Suprapubic skin (tissue), 4 donors: Measurements from ENCODE around the gene ARSK. TPM values are rescaled to one million over a fixed set of nuclear protein-coding genes. Genes with fewer than 3 reads are reported as not detected.

Experiments
- DNase-seq, 2 donors: peaks; one replicate each; pipeline ENCODE4 v3.0.0-alpha.2; 2019; ENCODE audit warnings: low spot score in 2 of 2
- H3K27ac ChIP-seq: fragments of 200-600 bp; sonication (generic); one replicate; pipeline ENCODE4 v1.5.1; 2019
- H3K27me3 ChIP-seq: fragments of 200-600 bp; sonication (generic); one replicate; pipeline ENCODE4 v1.5.1; 2019
- H3K36me3 ChIP-seq: fragments of 200-600 bp; sonication (generic); one replicate; pipeline ENCODE4 v1.5.1; 2019
- H3K4me1 ChIP-seq: fragments of 200-600 bp; sonication (generic); one replicate; pipeline ENCODE4 v1.5.1; 2019
- H3K4me3 ChIP-seq: fragments of 200-600 bp; sonication (generic); one replicate; pipeline ENCODE4 v1.5.1; 2019; ENCODE audit warnings: mild to moderate bottlenecking
- H3K9me3 ChIP-seq: fragments of 200-600 bp; sonication (generic); one replicate; pipeline ENCODE4 v1.5.1; 2019
- CTCF ChIP-seq, 2 donors: fragments of 200-600 bp in 1 of 2; fragments of 450-650 bp in 1 of 2; sonication (generic) in 1 of 2; IDR thresholded peaks; one replicate each; pipeline ENCODE4 v1.5.1; 2016 to 2019; ENCODE audit warnings: antibody characterized with exemption in 2 of 2, mild to moderate bottlenecking in 1 of 2, moderate library complexity in 1 of 2
- EP300 ChIP-seq: sonication (generic); formaldehyde crosslinking; IDR thresholded peaks from one replicate; pipeline ENCODE4 v1.6.1; 2017; ENCODE audit warnings: antibody characterized with exemption
- POLR2A ChIP-seq, 2 donors: fragments of 450-650 bp; IDR thresholded peaks; one replicate each; pipeline ENCODE4 v1.6.1; 2017; ENCODE audit warnings: antibody characterized with exemption in 2 of 2, mild to moderate bottlenecking in 2 of 2, moderate library complexity in 2 of 2
- POLR2AphosphoS5 ChIP-seq, 3 donors: sonication (generic); formaldehyde crosslinking; IDR thresholded peaks; one replicate each; pipeline ENCODE4 v1.6.1; 2017; ENCODE audit warnings: antibody characterized with exemption in 3 of 3
- WGBS: methylation state at CpG from one replicate; pipeline ENCODE4 v1.1.5; 2018; 5-methylcytosine and 5-hydroxymethylcytosine counted together
- total RNA-seq, 4 donors: library from RNA; depleted of rRNA; stranded (reverse); fragments of >200 nt; gene quantifications; one replicate each; pipeline ENCODE4 v1.1.0, GENCODE V29; 2016

ARSK gene
- total RNA-seq: 10 to 100 TPM in 1 of 4 donors, 1 to 10 TPM in 3; 5.4 to 10.6 (median 8.1) TPM

GRCh38 chr5:95554647-95555548 lies at the start of gene ARSK, which contains the start of gene SKIC3:
Gene ARSK (plus strand): TSS chr5:95555101. CDS start chr5:95555279, 178 bp downstream.
Gene SKIC3 (minus strand): TSS chr5:95554977. CDS start chr5:95547150, 7,827 bp downstream.
- H3K27me3 ChIP-seq: no peaks in the 10 kb centered on the region
- TF ChIP-seq CTCF (IDR thresholded peaks at IDR 0.05): peak; percentile 19 to 54
- TF ChIP-seq POLR2A (IDR thresholded peaks at IDR 0.05): peak in 1 of 2 donors; percentile 50
- TF ChIP-seq POLR2AphosphoS5 (IDR thresholded peaks at IDR 0.05): peak in 2 of 3 donors; percentile 55 to 57
- TF ChIP-seq EP300: no peak
- DNase-seq: peak; percentile 95 to 97
- H3K27ac ChIP-seq: peak within 1 kb of the TSS; percentile 83
- peaks cover 25% of the 10 kb centered on the region for H3K4me1 ChIP-seq
- H3K9me3 ChIP-seq: no peaks in the 10 kb centered on the region
- WGBS: under 1% methylated on average over 59 of the region's 63 CpGs
- no peaks in the 10 kb centered on the region for H3K36me3 ChIP-seq
- peak within 1 kb of the TSS; percentile 67 for H3K4me3 ChIP-seq

DNA sequence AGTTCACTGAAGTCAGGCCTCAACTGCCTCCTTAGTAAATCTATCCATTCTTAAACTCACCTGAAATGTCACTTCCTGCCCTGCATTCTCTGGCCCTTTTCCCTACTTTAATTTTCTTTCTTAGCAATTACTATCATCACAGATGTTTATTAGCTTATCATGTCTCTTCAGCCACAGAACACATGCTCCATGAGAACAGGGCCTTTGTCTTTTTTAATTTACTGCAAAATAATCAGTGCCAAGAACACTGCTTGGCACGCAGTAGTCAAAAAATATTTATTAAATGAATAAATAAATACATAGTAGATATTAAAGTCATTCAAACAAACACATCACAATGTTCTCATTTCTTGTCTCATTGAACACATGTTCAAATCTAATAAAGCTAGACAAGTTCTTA lies 46.4 kb upstream of the ARSK start:
- DNase-seq: no peak
- H3K9me3 ChIP-seq: no peaks in the 10 kb centered on the region
- no peak for TF ChIP-seq POLR2A (IDR thresholded peaks at IDR 0.05)
- TF ChIP-seq POLR2AphosphoS5 (IDR thresholded peaks at IDR 0.05): no peak
- TF ChIP-seq EP300: no peak
- no peak for TF ChIP-seq CTCF (IDR thresholded peaks at IDR 0.05)
- H3K27ac ChIP-seq: no peak overlapping the region
- H3K4me3 ChIP-seq: no peak overlapping the region
- H3K4me1 ChIP-seq: no peaks in the 10 kb centered on the region
- no peaks in the 10 kb centered on the region for H3K27me3 ChIP-seq
- 49% methylated on average over 1 of the region's 1 CpG for WGBS
- peaks cover 64% of the 10 kb centered on the region for H3K36me3 ChIP-seq

GRCh38 chr5:95511606-95512005 lies 43.3 kb upstream of the ARSK start:
- Histone ChIP-seq H3K4me1 (no peaks in the 10 kb centered on the region), H3K9me3 (no peaks in the 10 kb centered on the region), H3K27me3 (no peaks in the 10 kb centered on the region), H3K36me3 (peaks cover 71% of the 10 kb centered on the region), H3K4me3 (no peak overlapping the region), H3K27ac (no peak overlapping the region)
- WGBS: 97% methylated on average over 1 of the region's 1 CpG
- DNase-seq: no peak
- no peak for TF ChIP-seq POLR2AphosphoS5 (IDR thresholded peaks at IDR 0.05)
- no peak for TF ChIP-seq POLR2A (IDR thresholded peaks at IDR 0.05)
- TF ChIP-seq EP300: no peak
- no peak for TF ChIP-seq CTCF (IDR thresholded peaks at IDR 0.05)

GRCh38 chr5:95518417-95518816 lies 36.5 kb upstream of the ARSK start:
- Histone ChIP-seq H3K4me3 (no peak overlapping the region), H3K36me3 (peaks cover 72% of the 10 kb centered on the region), H3K4me1 (no peaks in the 10 kb centered on the region), H3K27ac (no peak overlapping the region), H3K9me3 (no peaks in the 10 kb centered on the region), H3K27me3 (no peaks in the 10 kb centered on the region)
- WGBS: 94% methylated on average over 2 of the region's 2 CpGs
- no peak for DNase-seq
- TF ChIP-seq EP300: no peak
- TF ChIP-seq CTCF (IDR thresholded peaks at IDR 0.05): no peak
- no peak for TF ChIP-seq POLR2AphosphoS5 (IDR thresholded peaks at IDR 0.05)
- TF ChIP-seq POLR2A (IDR thresholded peaks at IDR 0.05): no peak

- TF ChIP-seq POLR2A (IDR thresholded peaks at IDR 0.05) (no peak), CTCF (IDR thresholded peaks at IDR 0.05) (no peak), EP300 (no peak), POLR2AphosphoS5 (IDR thresholded peaks at IDR 0.05) (no peak)
- no peak for DNase-seq
- H3K4me1 ChIP-seq: no peaks in the 10 kb centered on the region
Measured at GRCh38 chr5:95519151-95519550, 35.8 kb upstream of the ARSK start.

More at GRCh38 chr5:95519151-95519550, 35.8 kb upstream of the ARSK start:
- Histone ChIP-seq H3K27ac (no peak overlapping the region), H3K36me3 (peaks cover 72% of the 10 kb centered on the region), H3K27me3 (no peaks in the 10 kb centered on the region), H3K4me3 (no peak overlapping the region), H3K9me3 (no peaks in the 10 kb centered on the region)
- WGBS: 81% methylated on average over 1 of the region's 1 CpG
